A549 (cell line): ENCODE results near the gene RPL22.

ENCODE experiments used
- CTCF ChIP-seq: fragments of >200 bp; sonication (Bioruptor Twin); formaldehyde crosslinking; IDR thresholded peaks from 3 replicates; pipeline ENCODE4 v1.5.1; 2016
- EHMT2 ChIP-seq: fragments of 200-600 bp; sonication (generic); IDR thresholded peaks from 2 replicates; pipeline ENCODE4 v1.6.1; 2016; ENCODE audit warnings: antibody characterized with exemption, low read depth, mild to moderate bottlenecking, moderate library complexity
- FOSL2 ChIP-seq, 2 experiments: fragments of 450-650 bp in 1 of 2; fragments of >200 bp in 1 of 2; sonication (Bioruptor Twin) in 1 of 2; formaldehyde crosslinking; IDR thresholded peaks; 2 replicates each; pipeline versions ENCODE4 v1.5.0 to v1.6.1; 2016 to 2020; ENCODE audit warnings: mild to moderate bottlenecking in 1 of 2, moderate library complexity in 1 of 2
- KDM1A ChIP-seq: fragments of 200-600 bp; sonication (generic); IDR thresholded peaks from 2 replicates; pipeline ENCODE4 v1.6.1; 2016; ENCODE audit warnings: low read depth, mild to moderate bottlenecking
- PHF8 ChIP-seq: fragments of 200-600 bp; sonication (generic); IDR thresholded peaks from 2 replicates; pipeline ENCODE4 v1.6.1; 2016; ENCODE audit warnings: low read depth, mild to moderate bottlenecking, antibody characterized with exemption, moderate library complexity, borderline replicate concordance
- POLR2A ChIP-seq: IDR thresholded peaks from 2 replicates; pipeline ENCODE4 v1.6.1; 2012; ENCODE audit warnings: mild to moderate bottlenecking, low read length
- RAD21 ChIP-seq, 2 experiments: fragments of >200 bp in 1 of 2; sonication (Bioruptor Twin) in 1 of 2; formaldehyde crosslinking in 1 of 2; IDR thresholded peaks in 1 of 2; conservative IDR thresholded peaks in 1 of 2; 2 replicates in 1 of 2; 3 replicates in 1 of 2; pipeline ENCODE4 v1.6.1; 2012 to 2018; ENCODE audit warnings: inconsistent platforms in 1 of 2
- REST ChIP-seq: fragments of 200-600 bp; sonication (generic); IDR thresholded peaks from 2 replicates; pipeline ENCODE4 v1.6.1; 2016; ENCODE audit warnings: antibody characterized with exemption, mild to moderate bottlenecking, moderate library complexity
- USF2 ChIP-seq: fragments of 450-650 bp; IDR thresholded peaks from 2 replicates; pipeline ENCODE4 v1.6.1; 2014; ENCODE audit warnings: antibody characterized with exemption
- ZNF302 ChIP-seq: fragments of 250-450 bp; sonication (Bioruptor Pico); IDR thresholded peaks from 2 replicates; pipeline ENCODE4 v1.9.0; 2021; ENCODE audit warnings: inconsistent platforms, mild to moderate bottlenecking, moderate library complexity

- TF ChIP-seq RAD21 (conservative IDR thresholded peaks at IDR 0.05 in 1 of 2, IDR thresholded peaks at IDR 0.05 in 1 of 2) (no peak), CTCF (no peak), KDM1A (no peak), REST (no peak), ZNF302 (no peak), PHF8 (no peak), FOSL2 (IDR thresholded peaks at IDR 0.05) (no peak), FOSL2 (CRISPR knock-in tag; IDR thresholded peaks at IDR 0.05) (no peak), POLR2A (no peak), EHMT2 (no peak), USF2 (no peak)
These were observed 623 bp downstream of the RPL22 start for GRCh38 chr1:6198646-6199297.
